H1 (cell line): ENCODE results near the gene RPGRIP1. TPM values are rescaled to one million over a fixed set of nuclear protein-coding genes. Genes with fewer than 3 reads are reported as not detected.

Experiments
- CTCF ChIA-PET: fragments of 300-600 bp; sonication (Branson Sonifier 250); formaldehyde crosslinking; loops from one replicate; lab custom pipeline; 2021; ENCODE audit not compliant: partially characterized antibody; lab: Charles Lee
- POLR2A ChIA-PET: fragments of 300-600 bp; sonication (Branson Sonifier 250); formaldehyde crosslinking; loops from one replicate; lab custom pipeline; 2021; ENCODE audit warnings: inconsistent platforms; ENCODE audit not compliant: partially characterized antibody; lab: Charles Lee
- DNase-seq, 2 experiments: peaks; one replicate each; pipeline versions ENCODE4 v3.0.0 to v3.0.0-alpha.2; 2010 to 2022; ENCODE audit warnings: low spot score in 2 of 2, low read depth in 1 of 2, mixed read lengths in 1 of 2
- FAIRE-seq: peaks from 2 replicates; lab custom pipeline; 2011; peaks lifted over from hg19 to GRCh38; lab: Jason Lieb, UNC
- H2AFZ ChIP-seq: 2 replicates; pipeline ENCODE4 v1.8.1; 2012; ENCODE audit warnings: low read length, inconsistent platforms
- H2AK5ac ChIP-seq: 2 replicates; pipeline ENCODE4 v1.6.1; 2013; ENCODE audit warnings: low read depth, low read length
- H2BK120ac ChIP-seq: replicated peaks from 2 replicates; pipeline ENCODE3; 2013; ENCODE audit warnings: low read depth, low read length, inconsistent platforms
- H2BK12ac ChIP-seq: 2 replicates; pipeline ENCODE4 v1.6.1; 2013; ENCODE audit warnings: low read depth, low read length
- H2BK15ac ChIP-seq: 2 replicates; pipeline ENCODE4 v1.6.1; 2013; ENCODE audit warnings: low read length
- H2BK20ac ChIP-seq: 2 replicates; pipeline ENCODE4 v1.6.1; 2013; ENCODE audit warnings: low read length
- H2BK5ac ChIP-seq: 2 replicates; pipeline ENCODE4 v1.6.1; 2013; ENCODE audit warnings: low read depth, low read length
- H3K14ac ChIP-seq: 2 replicates; pipeline ENCODE4 v1.6.1; 2013; ENCODE audit warnings: inconsistent platforms; ENCODE audit not compliant: insufficient read length
- H3K18ac ChIP-seq: 2 replicates; pipeline ENCODE4 v1.6.1; 2013; ENCODE audit warnings: low read length; ENCODE audit errors: extremely low read depth
- H3K23ac ChIP-seq: 2 replicates; pipeline ENCODE4 v1.6.1; 2013; ENCODE audit warnings: inconsistent platforms; ENCODE audit not compliant: insufficient read length
- H3K23me2 ChIP-seq: 2 replicates; pipeline ENCODE4 v1.6.1; 2013; ENCODE audit warnings: low read depth, low read length
- H3K27ac ChIP-seq: 2 replicates; pipeline ENCODE4 v1.6.1; 2011; ENCODE audit warnings: low read depth, low read length, inconsistent platforms
- H3K27me3 ChIP-seq, 4 experiments: replicated peaks in 1 of 4; 1 replicate in 1 of 4; 2 replicates in 3 of 4; pipeline versions ENCODE4 v1.6.1 to v1.8.1; 2011 to 2013; ENCODE audit warnings: low read length in 3 of 4, mild to moderate bottlenecking in 3 of 4, inconsistent platforms in 2 of 4, mixed read lengths in 2 of 4, moderate library complexity in 1 of 4; ENCODE audit not compliant: control insufficient read depth in 3 of 4, insufficient read depth in 3 of 4; ENCODE audit errors: extremely low read depth in 1 of 4
- H3K36me3 ChIP-seq, 4 experiments: 2 replicates each; pipeline versions ENCODE4 v1.6.1 to v1.8.1; 2011 to 2013; ENCODE audit warnings: mild to moderate bottlenecking in 4 of 4, low read length in 3 of 4, moderate library complexity in 2 of 4, control low read depth in 1 of 4, inconsistent platforms in 1 of 4; ENCODE audit not compliant: insufficient read depth in 4 of 4, control insufficient read depth in 2 of 4
- H3K4ac ChIP-seq: replicated peaks from 2 replicates; pipeline ENCODE3; 2013; ENCODE audit warnings: low read length, low read depth, mixed read lengths, inconsistent platforms; ENCODE audit not compliant: insufficient read length
- H3K4me1 ChIP-seq, 4 experiments: replicated peaks in 1 of 4; 1 replicate in 1 of 4; 2 replicates in 3 of 4; pipeline versions ENCODE4 v1.6.1 to v1.8.1; 2011 to 2013; ENCODE audit warnings: low read length in 3 of 4, inconsistent platforms in 2 of 4, mixed read lengths in 1 of 4; ENCODE audit not compliant: insufficient read depth in 4 of 4, control insufficient read depth in 3 of 4
- H3K4me2 ChIP-seq, 2 experiments: 2 replicates each; pipeline versions ENCODE4 v1.6.1 to v1.8.1; 2011 to 2013; ENCODE audit warnings: low read depth in 2 of 2, low read length in 2 of 2, control low read depth in 1 of 2, inconsistent platforms in 1 of 2, mild to moderate bottlenecking in 1 of 2; ENCODE audit not compliant: insufficient read depth in 1 of 2
- H3K4me3 ChIP-seq, 4 experiments: fragments of 200-600, 300-600 bp in 1 of 4; sonication (generic), shearing (Covaris generic), sonication (Bioruptor Twin) in 1 of 4; 2 replicates each; pipeline versions ENCODE4 v1.5.1 to v1.8.1; 2011 to 2016; ENCODE audit warnings: low read length in 4 of 4, low read depth in 3 of 4, control low read depth in 2 of 4, inconsistent platforms in 2 of 4, mild to moderate bottlenecking in 2 of 4, mixed read lengths in 1 of 4, moderate library complexity in 1 of 4; ENCODE audit not compliant: insufficient read depth in 2 of 4; ENCODE audit errors: extremely low read depth in 1 of 4
- H3K56ac ChIP-seq: replicated peaks from 2 replicates; pipeline ENCODE3; 2013; ENCODE audit warnings: low read depth, mild to moderate bottlenecking, mixed read lengths, low read length, inconsistent platforms; ENCODE audit not compliant: insufficient read length
- H3K79me1 ChIP-seq: 2 replicates; pipeline ENCODE4 v1.6.1; 2013; ENCODE audit warnings: low read depth, low read length, control low read depth
- H3K79me2 ChIP-seq, 2 experiments: 2 replicates each; pipeline versions ENCODE4 v1.6.1 to v1.8.1; 2012 to 2013; ENCODE audit warnings: low read length in 2 of 2, mild to moderate bottlenecking in 2 of 2, inconsistent platforms in 1 of 2; ENCODE audit not compliant: insufficient read depth in 2 of 2, control insufficient read depth in 1 of 2
- H3K9ac ChIP-seq, 4 experiments: replicated peaks in 1 of 4; 1 replicate in 1 of 4; 2 replicates in 3 of 4; pipeline versions ENCODE4 v1.6.1 to v1.8.1; 2011 to 2013; ENCODE audit warnings: low read depth in 3 of 4, low read length in 3 of 4, control low read depth in 2 of 4, mild to moderate bottlenecking in 2 of 4, moderate library complexity in 2 of 4, inconsistent platforms in 1 of 4; ENCODE audit errors: extremely low read depth in 1 of 4
- H3K9me3 ChIP-seq, 2 experiments: 2 replicates each; pipeline versions ENCODE4 v1.6.1 to v1.8.1; 2012 to 2013; ENCODE audit warnings: mild to moderate bottlenecking in 2 of 2, moderate library complexity in 2 of 2, control low read depth in 1 of 2, inconsistent platforms in 1 of 2, low read depth in 1 of 2, low read length in 1 of 2, mixed read lengths in 1 of 2; ENCODE audit not compliant: insufficient read depth in 2 of 2
- H4K20me1 ChIP-seq, 2 experiments: replicated peaks in 1 of 2; 2 replicates each; pipeline versions ENCODE3 to v1.8.1; 2011 to 2013; ENCODE audit warnings: inconsistent platforms in 2 of 2, low read length in 2 of 2, mild to moderate bottlenecking in 1 of 2; ENCODE audit not compliant: insufficient read depth in 2 of 2, control insufficient read depth in 1 of 2
- H4K5ac ChIP-seq: 2 replicates; pipeline ENCODE4 v1.6.1; 2013; ENCODE audit warnings: low read length, low read depth, mixed read lengths, inconsistent platforms; ENCODE audit not compliant: insufficient read length
- H4K8ac ChIP-seq: 2 replicates; pipeline ENCODE4 v1.8.0; 2013; ENCODE audit warnings: mild to moderate bottlenecking, moderate library complexity, low read length, inconsistent platforms; ENCODE audit not compliant: insufficient read depth; ENCODE audit errors: extremely low read depth
- H4K91ac ChIP-seq: replicated peaks from 2 replicates; pipeline ENCODE3; 2013; ENCODE audit warnings: low read length, mixed read lengths, inconsistent platforms; ENCODE audit not compliant: insufficient read length
- ASH2L ChIP-seq: fragments of 200-600, 300-600 bp; sonication (generic); IDR thresholded peaks from one replicate; pipeline ENCODE4 v1.7.1; 2017; ENCODE audit warnings: low read length
- KDM5A ChIP-seq: fragments of 200-600 bp; IDR thresholded peaks from 2 replicates; pipeline ENCODE4 v1.7.1; 2012; ENCODE audit warnings: mild to moderate bottlenecking, low read length, inconsistent platforms, mixed read lengths
- MAX ChIP-seq: IDR thresholded peaks from 2 replicates; pipeline ENCODE4 v1.6.1; 2012; ENCODE audit warnings: inconsistent platforms
- NANOG ChIP-seq: IDR thresholded peaks from 2 replicates; pipeline ENCODE4 v1.6.1; 2011; ENCODE audit warnings: low read length, low read depth, mild to moderate bottlenecking, inconsistent platforms; ENCODE audit not compliant: insufficient read depth, poor library complexity, severe bottlenecking
- RAD21 ChIP-seq, 2 experiments: IDR thresholded peaks in 1 of 2; conservative IDR thresholded peaks in 1 of 2; 2 replicates each; pipeline ENCODE4 v1.6.1; 2011; ENCODE audit warnings: low read depth in 2 of 2, low read length in 2 of 2, improper control_type of control experiment in 1 of 2, inconsistent platforms in 1 of 2, mild to moderate bottlenecking in 1 of 2, moderate library complexity in 1 of 2
- SIN3A ChIP-seq, 2 experiments: IDR thresholded peaks in 1 of 2; conservative IDR thresholded peaks in 1 of 2; 2 replicates each; pipeline ENCODE4 v1.6.1; 2011 to 2012; ENCODE audit warnings: low read length in 2 of 2, improper control_type of control experiment in 1 of 2, low read depth in 1 of 2, mild to moderate bottlenecking in 1 of 2
- SP2 ChIP-seq: IDR thresholded peaks from 2 replicates; pipeline ENCODE4 v1.6.1; 2012; ENCODE audit warnings: mild to moderate bottlenecking, low read length, inconsistent platforms
- WGBS, 2 experiments: shearing (Covaris generic) in 1 of 2; methylation state at CpG; one replicate each; pipeline versions ENCODE4 v1.1.6 to v1.1.7; 2013 to 2015; ENCODE audit warnings: low lambda C conversion rate in 2 of 2, mixed read lengths in 2 of 2, inconsistent platforms in 1 of 2, low coverage in 1 of 2, missing lambda C conversion rate in 1 of 2; ENCODE audit not compliant: insufficient replicate concordance in 2 of 2, insufficient coverage in 1 of 2, insufficient read length in 1 of 2; ENCODE audit errors: extremely low coverage in 1 of 2, missing lambda C conversion rate in 1 of 2; 5-methylcytosine and 5-hydroxymethylcytosine counted together
- polyA plus RNA-seq, 7 experiments: library from polyadenylated mRNA; depleted of rRNA in 3 of 7; stranded (reverse) in 5 of 7; unstranded in 2 of 7; fragments of >200 nt in 5 of 7; fragments of 200-250 nt in 2 of 7; gene quantifications; 1 replicate in 5 of 7; 2 replicates in 1 of 7; 4 replicates in 1 of 7; pipeline versions ENCODE4 v1.2.1 to v1.2.3, GENCODE V29; 2011 to 2013; ENCODE audit warnings: missing spikeins in 2 of 7, mixed read lengths in 2 of 7
- total RNA-seq: library from RNA; stranded (reverse); fragmentation: NEBNext Ultra II Directional; extraction: Animal tissue kit (Norgen Biotek cat#: 25700); gene quantifications from 2 replicates; pipeline ENCODE4 v1.2.1, GENCODE V29; 2021

RPGRIP1 gene
- total and polyA plus RNA-seq, 2 of the 8 experiments (the other 6 are each of a cell fraction or from before 2014, with no cell fraction given): 0.36 to 0.65 TPM

DNA sequence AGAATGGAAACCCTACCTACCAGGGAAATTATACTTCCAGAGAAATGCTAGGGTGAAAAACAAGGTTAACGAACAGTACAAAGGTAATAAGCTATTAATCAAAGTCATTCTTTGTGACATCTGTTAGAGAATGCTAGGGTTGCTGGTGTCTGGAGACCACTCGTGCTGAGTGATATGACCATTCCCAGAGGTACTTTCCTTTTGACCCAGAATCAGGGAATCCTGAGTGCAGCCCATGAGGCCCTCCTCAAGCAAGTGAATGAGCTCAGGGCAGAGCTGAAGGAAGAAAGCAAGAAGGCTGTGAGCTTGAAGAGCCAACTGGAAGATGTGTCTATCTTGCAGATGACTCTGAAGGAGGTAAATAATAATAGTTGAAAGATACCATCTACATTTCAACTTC, 31.7 kb downstream of the RPGRIP1 start:
- Histone ChIP-seq H3K56ac (no peak overlapping the region), H4K20me1 (no peaks in the 10 kb centered on the region), H2BK20ac (no peak overlapping the region), H2AFZ (peak overlapping the region; percentile 15; the same call in 1 of the 2 replicates), H2BK5ac (no peak overlapping the region), H3K14ac (no peak overlapping the region)
- DNase-seq: no peak
- no peak for FAIRE-seq
- TF ChIP-seq SIN3A (conservative IDR thresholded peaks at IDR 0.05 in 1 of 2, IDR thresholded peaks at IDR 0.05 in 1 of 2; ENCODE audit: low read depth in 1 of 2, low read length in 2 of 2): no peak
- no peak for TF ChIP-seq NANOG
- no peak for TF ChIP-seq ASH2L
- TF ChIP-seq MAX: no peak
- TF ChIP-seq KDM5A: no peak
- TF ChIP-seq RAD21 (IDR thresholded peaks at IDR 0.05 in 1 of 2, conservative IDR thresholded peaks at IDR 0.05 in 1 of 2; ENCODE audit: low read depth in 2 of 2, low read length in 2 of 2): no peak
- TF ChIP-seq SP2: no peak
- TF ChIP-seq, all 59 proteins: peak for 0
- Histone ChIP-seq H3K23me2 (peaks cover 2% of the 10 kb centered on the region), H2BK15ac (no peak overlapping the region), H3K4me1 (peaks cover 2 to 9% (median 4%) of the 10 kb centered on the region in 4 experiments; a peak in 4 of 7 replicates), H3K79me1 (no peaks in the 10 kb centered on the region), H4K91ac (no peak overlapping the region), H2AK5ac (no peak overlapping the region), H3K27ac (no peak overlapping the region), H3K79me2 (no peaks in the 10 kb centered on the region), H3K9ac (no peak overlapping the region), H2BK12ac (no peak overlapping the region), H4K5ac (no peak overlapping the region), H3K18ac (no peak overlapping the region), H3K4me3 (no peak overlapping the region), H4K8ac (no peak overlapping the region), H3K27me3 (no peaks in the 10 kb centered on the region), H3K4me2 (no peak overlapping the region), H2BK120ac (no peak overlapping the region), H3K23ac (no peak overlapping the region), H3K9me3 (no peaks in the 10 kb centered on the region), H3K4ac (no peak overlapping the region), H3K36me3 (no peaks in the 10 kb centered on the region)
- CTCF ChIA-PET: interaction anchor here (1.1 to 3.2 kb wide), 4 partner anchors 8 to 21 kb away, joined by 3 to 10 read pairs (median 4); no protein-coding TSS in a partner anchor
- WGBS, 2 experiments: 96% methylated on average over 2 of the region's 2 CpGs; no CpG with 5 or more reads in 1 of the 2 experiments
- POLR2A ChIA-PET: interaction anchor here (0.6 to 2.2 kb wide), 11 partner anchors 9 to 71 kb away, joined by 3 to 12 read pairs (median 4); no protein-coding TSS in a partner anchor
